Occipital lobe (tissue), 2 donors: ENCODE results near the gene TIMM10. TPM values are rescaled to one million over a fixed set of nuclear protein-coding genes. Genes with fewer than 3 reads are reported as not detected.

ENCODE experiments used
- DNase-seq: peaks from one replicate; lab custom pipeline; 2025; lab: John Stamatoyannopoulos, UW
- total RNA-seq: library from RNA; depleted of rRNA; stranded (reverse); fragments of >200 nt; gene quantifications from one replicate; pipeline ENCODE4 v1.2.3, GENCODE V29; 2014

Gene TIMM10
- total RNA-seq, 1 donor from 2014 or later, result 33.1 TPM

DNA sequence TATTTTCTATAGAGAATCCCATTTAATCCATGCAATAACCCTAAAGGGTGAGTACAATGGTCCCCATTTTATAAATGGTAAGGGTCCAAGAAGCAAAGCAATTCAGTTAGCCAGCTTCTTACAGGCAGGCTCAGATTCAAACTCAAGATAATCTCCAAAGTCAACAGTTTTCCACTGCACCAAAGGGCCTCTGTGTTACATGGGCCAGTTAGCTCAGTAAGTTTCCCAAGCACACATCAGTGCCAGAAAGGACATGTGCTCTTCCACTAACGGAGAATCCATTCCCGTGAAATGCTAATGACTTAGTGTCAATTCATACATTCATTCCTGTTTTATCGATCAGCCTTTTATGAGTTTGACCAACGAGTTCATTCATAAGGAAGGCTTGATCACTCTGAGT is 26.0 kb downstream of the TIMM10 start:
- no peak for DNase-seq

- no peak for DNase-seq
These were observed 27.7 kb downstream of the TIMM10 start for GRCh38 chr11:57502870-57503269.

DNA sequence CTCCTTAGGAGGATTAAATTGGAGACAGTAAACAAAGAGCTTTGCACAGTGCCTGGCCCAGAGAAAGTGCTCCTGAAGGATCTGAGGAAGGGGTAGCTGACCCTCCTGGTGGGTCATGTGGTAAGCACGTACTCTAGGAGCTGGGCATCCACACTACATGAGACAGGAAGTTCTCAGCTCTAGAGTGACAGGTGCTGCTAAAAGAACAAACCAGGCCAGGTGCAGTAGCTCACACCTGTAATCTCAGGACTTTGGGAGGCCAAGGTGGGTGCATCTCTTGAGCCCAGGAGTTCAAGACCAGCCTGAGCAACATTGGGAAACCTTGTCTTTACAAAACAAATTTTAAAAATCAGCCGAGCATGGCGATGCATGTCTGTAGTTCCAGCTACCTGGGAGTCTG is 28.2 kb downstream of the TIMM10 start:
- no peak for DNase-seq

GRCh38 chr11:57501953-57502352 is 28.6 kb downstream of the TIMM10 start:
- no peak for DNase-seq

- no peak for DNase-seq
These were observed 29.6 kb downstream of the TIMM10 start for GRCh38 chr11:57500926-57501325.

DNA sequence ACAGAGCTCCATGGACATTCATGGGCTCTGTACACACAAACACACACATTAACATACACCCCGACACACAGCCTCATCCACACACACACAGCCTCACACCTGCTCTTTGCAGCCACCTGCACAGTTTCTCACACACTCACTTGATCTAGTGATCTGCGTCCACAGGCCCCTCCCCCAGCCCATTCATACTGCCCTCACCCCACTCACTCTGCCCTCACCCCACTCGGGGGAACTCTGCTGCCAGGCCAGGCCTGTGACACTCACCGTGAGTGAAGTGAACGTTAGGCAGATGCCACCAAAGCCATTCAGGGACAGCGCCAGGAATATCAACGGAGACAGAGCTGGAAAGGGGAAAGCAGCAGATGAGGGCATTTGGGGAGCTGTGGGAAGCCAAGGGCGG is 30.0 kb downstream of the TIMM10 start:
- DNase-seq, result no peak

- no peak for DNase-seq
These were observed 30.5 kb downstream of the TIMM10 start for GRCh38 chr11:57499983-57500461.

GRCh38 chr11:57499413-57499982 is 31.1 kb downstream of the TIMM10 start:
- DNase-seq, result peak; percentile 92

DNA sequence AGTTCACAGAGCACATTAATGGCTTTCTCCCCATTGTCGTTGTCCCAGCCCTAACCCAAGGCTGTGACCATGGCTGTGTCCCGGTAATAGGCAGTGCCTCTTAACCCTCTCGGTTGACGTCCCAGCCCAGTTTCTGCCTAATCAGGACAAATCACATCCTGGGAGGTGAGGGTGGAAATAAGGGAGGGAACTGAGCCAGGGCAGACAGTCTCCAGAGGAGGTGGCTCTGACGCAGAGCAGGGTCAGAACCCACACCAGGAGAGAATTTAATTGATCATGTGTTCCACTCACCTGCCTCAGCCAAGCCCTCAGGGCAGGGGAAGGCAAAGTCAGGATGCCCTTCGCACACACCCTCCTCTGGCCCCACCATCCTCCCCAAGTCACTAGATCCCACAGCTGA is 32.0 kb downstream of the TIMM10 start:
- no peak for DNase-seq

DNA sequence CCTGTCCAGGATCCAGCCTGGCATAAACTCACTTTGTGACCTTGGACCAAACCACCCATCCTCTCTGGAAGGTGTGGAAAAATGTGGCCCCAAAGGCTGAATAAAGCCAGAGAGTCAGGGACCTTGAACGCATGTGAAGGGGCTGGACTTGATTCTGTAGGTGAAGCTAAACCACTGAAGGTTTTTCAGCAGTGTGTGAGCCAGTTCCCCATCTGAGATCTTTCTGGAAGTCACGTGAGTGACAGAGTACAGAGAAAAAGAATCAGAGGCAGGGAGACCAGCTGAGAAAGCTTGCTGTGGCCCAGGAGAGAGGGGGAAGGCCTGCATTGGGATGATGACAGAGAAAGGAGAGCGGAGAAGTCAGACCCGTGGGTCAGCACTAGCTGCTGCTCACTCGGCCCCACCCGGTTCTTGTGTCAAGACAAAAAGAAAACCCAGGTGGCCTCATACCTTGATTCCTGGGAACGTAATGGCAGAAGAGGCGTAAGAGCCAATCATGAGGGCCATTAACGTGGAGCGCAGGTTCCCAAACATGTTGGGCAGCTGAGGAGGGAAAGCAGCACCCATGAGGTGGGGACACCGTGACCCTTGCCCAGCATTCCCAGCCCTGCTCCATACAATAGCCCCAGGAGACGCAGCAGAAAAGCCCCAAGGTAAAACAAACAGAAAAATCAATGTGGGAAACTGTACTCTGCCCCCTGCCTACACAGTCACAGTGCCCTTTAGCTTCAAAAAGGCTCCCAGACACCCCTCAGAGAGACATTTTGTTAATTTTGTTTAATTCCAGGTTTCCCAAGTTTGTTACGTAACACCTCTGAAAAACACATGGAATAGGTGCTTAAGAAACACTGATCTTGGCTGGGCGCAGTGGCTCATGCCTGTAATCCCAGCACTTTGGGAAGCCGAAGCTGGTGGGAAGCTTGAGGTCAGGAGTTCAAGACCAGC is 33.0 kb downstream of the TIMM10 start:
- no peak for DNase-seq

DNA sequence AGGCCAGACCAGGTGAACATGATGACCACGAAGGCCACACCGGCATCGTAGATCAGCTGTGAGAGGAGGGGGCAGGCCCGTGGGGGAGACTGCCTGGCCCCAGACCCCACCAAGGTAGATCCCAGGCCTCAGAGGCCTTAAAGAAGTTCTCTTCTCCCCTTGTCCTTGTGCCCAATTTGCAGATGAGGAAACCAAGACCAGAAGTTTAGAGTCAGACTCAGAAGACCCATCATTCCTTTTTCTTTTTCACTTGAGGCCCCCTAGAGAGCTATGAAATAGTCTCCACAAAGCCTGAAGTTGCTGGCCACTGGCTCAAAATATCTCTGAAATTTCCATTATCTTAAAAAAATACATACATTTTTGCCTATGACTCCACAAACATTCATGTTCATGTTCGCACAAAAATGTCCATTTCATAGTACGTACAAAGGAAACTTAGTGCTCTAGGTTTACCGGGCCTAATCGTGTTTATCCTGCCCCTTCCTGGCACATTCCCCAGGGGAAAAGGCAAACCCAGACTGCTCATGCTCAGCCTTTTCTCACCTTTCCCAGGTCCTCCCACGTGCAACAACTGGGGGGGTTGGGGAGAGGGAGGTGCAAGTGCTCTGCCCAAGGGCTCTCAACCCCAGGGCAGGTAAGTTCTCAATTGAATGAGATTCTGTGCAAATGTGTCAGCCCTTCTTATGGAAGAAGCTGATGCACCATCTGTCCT is 34.3 kb downstream of the TIMM10 start:
- DNase-seq, result no peak

DNA sequence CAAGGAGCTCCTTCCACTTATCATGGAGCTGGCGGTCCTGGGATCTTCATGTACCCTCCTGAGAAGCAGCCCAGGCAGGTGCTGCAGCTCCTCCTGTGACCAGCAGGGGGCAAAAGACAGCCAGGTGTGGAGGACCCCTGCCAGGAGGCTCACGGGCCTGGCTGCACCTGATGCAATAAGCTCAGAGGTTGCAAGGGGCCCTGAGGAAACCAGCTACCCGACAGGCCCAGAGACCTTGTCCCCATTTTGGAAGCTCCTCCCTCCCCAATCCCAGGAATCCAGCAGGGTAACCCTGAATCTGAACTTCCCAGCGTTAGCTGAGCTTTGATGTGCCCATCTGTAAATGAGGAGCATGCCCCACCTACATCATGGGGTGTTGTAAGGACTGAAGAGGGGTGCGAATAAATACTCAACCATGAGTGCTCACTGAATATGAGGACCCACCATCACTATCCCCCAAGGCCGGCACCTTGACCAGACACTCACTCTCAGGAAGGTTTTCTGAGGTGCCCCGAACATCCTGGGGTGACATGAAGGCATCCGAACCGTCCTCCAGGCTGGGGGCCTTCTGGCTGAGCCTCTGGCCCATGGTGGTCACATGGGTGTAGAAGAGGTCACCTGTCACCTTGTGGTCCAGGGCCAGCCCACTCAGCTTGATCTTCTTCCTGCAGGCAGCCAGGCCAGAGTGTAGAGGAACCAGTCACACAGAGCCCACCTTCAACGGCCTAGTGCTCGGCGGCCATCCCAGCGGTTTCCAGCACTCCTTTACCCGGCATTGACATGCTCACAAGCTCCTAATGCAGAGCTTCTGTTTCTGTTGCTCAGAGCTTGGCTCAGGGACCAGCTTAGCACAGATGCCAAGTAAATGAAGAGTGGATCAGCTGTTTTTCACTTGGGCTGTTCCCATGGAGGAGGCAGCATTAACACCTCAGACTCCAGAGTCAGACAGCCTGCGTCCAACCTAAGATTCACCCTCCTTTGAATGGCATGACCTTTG is 36.7 kb downstream of the TIMM10 start:
- no peak for DNase-seq

DNA sequence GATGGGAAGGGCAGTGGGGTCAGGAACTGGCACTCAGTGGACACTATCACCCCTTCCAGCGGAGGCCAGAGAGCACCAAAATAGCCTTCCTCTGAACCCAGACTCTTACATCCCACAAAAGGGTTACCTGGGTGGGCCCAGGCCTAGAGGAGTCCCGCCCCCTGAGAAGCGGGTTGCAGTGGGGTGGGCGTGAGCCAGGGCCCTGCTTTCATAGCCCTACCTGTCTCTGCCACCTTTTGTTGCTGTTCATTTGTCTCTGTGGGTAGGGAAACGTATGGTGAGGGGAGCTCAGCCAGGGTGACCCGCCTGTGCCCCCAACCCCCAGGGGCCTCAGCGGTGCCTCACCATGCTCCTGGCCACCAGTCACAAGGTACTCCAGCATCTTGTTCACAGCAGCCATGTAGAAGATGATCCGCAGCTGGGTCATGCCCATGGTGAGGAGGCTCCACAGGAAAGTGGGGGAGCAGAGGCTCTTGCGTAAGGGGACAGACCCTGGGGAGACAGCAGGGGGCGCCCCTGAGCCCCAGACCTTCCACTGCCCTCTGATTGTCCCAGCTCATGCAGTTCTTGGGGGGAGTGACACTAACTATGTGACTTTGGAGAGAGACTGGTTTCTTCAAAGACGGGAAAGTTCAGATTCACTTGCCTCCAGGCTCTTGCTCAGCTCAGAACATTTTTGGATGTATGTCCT is 39.0 kb downstream of the TIMM10 start:
- DNase-seq, result no peak

DNA sequence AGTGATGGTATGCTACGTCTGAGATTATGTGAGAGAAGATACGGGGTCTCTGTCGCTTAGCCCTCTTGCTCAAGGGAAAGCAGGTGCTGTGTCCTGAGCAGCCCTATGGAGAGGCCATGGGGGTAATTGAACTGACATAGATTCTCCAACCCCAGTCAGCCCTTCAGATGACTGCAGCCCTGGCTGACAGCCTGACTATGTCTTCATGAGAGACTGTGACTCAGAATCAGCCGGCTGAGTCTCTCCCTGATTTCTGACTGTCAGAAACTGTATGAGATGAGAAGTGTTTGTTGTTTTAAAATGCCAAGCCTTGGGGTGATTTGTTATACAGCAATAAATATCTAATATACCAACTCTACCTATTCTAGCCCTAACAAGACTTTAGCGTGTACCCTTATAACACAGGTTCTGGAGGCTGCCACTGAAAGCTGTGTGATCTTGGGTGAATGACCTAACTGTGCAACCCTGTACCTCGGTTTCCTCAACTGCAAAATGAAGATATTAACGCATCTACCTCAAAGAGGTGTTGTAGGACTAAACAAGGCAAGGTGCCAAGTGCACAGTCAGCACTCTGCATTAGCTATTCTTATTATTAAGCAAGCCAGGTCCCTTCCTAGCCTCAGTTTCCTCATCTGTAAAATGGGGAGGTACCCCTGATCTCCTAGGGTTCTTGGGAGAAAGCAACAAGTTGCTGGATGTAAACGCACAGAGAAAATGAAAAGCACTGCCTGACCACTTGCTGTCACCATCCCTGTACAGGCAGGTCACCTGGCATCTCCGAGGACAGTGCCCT is 39.9 kb downstream of the TIMM10 start:
- no peak for DNase-seq

DNA sequence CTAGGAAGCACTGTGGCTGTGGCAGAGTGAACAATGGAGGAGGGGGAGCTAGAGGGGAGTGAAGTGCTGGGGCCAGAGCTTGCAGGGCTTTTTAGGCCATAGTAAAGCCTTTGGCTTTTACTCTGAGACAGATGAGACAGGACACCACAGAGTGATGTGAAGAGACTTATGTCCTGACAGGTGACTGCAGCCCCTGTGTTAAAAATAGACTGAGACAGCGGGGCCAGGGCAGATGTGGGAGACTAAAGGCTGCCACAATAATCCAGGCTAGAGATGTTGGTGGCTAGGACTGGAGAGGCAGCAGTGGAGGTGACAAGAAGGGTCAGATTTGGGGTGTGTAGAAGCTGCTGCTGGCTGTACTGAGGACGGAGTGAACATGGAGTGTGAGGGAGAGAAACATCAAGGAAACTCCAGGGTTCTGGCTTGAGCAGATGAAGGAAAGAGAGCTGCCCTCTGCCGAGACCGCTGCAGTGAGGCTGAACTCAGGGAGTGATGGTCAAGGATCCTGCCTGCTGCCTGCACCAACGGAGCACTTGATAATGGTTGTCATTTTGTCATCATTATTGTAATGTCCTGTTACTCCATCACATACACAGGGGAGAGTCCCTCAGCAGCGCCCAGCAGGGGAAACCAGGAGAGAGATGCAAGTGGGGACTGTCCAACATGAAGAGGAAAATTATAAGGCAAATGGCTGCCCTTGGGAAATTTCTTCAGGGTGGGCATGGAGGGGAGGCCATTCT is 42.5 kb downstream of the TIMM10 start:
- no peak for DNase-seq

GRCh38 chr11:57487021-57487778 is 43.4 kb downstream of the TIMM10 start:
- no peak for DNase-seq

GRCh38 chr11:57485217-57485990 is 45.1 kb downstream of the TIMM10 start:
- DNase-seq, result no peak
